Inflammatory macrophage treated with lipopolysaccharide for 1 hour (primary cell): ENCODE data around the gene ROM1.
A peak's percentile ranks its signal among the peaks of the same experiment; 100 is the strongest.

ENCODE experiments used
- DNase-seq, 2 donors: peaks; one replicate each; pipeline ENCODE4 v3.0.0-alpha.2; 2020 to 2022

The ROM1 gene

DNA sequence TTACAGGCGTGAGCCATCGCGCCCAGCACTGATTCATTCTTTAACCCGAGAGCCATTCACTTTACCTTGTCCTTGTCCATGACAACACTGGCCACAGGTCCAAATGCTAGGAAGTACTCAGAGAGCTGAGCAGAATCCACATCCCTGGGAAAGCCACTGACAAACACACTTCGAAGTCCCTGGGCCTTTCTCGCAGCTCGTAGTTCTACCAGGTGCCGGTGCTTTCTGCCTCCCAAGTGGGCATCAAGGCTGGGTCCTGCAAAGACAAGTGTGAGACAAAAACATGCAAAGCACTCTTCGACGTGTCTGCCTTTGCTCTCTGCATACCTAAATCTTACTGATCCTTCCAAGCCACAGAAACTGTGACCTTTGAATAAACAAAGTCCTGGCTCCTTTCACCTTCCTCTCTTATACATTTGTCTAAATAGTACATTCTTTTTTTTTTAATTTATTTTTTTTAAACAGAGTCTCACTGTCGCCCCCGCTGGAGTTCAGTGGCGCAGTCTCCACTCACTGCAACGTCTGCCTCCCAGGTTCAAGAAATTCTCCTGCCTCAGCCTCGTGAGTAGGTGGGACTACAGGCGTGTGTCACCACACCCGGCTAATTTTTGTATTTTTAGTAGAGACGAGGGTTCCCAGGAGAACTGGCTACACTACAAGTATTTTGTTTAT, 24.0 kb upstream of the ROM1 start:
- no peak for DNase-seq

- peak; percentile 99 for DNase-seq
Observed at GRCh38 chr11:62591448-62592145, 21.5 kb upstream of the ROM1 start, which contains the start of gene TUT1. TSS of gene TUT1 (minus strand) at chr11:62591523. CDS start at chr11:62591485, 38 bp downstream.

DNA sequence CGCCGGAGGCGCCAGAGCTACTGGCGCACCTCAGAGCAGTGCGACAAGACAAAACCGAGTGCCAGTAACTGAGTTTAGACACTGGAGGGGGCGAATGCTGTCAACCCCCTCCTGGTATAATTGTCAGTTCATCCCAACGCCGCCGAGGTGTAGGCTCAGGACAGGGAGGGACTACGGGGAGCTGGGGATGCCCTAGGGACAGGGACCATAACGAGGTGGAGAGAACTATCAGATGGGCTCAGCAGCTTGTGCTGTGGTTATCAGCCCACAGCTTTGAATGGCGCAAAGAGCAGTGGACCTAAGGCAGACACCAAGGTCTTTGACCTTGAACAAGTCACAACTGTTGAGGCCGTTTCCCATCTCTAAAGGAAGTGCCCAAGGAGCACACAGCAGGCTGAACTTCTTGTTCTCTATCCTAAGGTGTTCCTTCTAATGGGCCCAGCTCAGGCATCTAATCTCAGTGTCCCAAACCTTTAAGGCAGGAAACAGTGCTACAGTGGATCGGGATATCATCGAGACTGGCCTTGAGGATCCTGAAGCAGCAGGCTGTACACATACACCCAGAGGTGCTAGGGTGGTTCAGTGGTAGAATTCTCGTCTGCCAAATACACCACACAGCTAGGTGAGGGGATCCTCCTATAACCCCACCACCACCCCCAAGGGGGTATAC, 20.8 kb upstream of the ROM1 start:
- DNase-seq = no peak

- no peak for DNase-seq
Observed at GRCh38 chr11:62592989-62593421, 20.1 kb upstream of the ROM1 start.

GRCh38 chr11:62593434-62594044, 19.5 kb upstream of the ROM1 start:
- DNase-seq = peak; percentile 75 to 92

- no peak for DNase-seq
Observed at GRCh38 chr11:62595124-62595523, 17.9 kb upstream of the ROM1 start.

DNA sequence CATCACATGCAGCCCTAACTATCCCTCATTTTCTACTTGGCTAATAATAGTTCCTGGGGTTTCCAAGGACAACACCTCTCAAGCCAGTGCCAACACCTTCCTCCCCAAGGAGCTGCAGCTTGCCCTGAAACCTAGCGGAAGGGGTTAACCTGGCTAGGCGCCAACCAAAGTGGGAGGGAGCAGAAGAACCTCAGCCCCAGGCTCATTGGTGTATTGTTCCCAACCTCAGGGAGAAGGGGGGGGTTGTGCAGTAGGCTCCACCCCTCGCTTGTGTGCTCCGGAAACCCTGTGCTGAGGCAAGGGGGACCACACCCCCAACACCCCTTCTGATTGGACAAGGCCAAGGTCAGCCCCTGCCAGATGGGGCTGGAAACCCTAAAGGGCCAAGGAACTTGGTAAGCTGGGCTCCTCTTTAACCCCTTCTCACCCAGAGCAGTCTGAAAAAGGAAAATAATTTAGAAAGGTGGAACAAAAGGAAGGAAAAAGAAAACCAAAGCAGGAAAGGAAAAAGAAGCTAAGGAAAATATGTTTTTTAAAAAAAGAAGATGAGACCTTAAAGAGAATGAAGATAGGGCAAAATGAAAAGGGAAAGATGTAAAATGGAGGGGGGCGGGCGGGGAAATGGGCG, 13.9 kb upstream of the ROM1 start:
- DNase-seq = peak; percentile 95 to 96

DNA sequence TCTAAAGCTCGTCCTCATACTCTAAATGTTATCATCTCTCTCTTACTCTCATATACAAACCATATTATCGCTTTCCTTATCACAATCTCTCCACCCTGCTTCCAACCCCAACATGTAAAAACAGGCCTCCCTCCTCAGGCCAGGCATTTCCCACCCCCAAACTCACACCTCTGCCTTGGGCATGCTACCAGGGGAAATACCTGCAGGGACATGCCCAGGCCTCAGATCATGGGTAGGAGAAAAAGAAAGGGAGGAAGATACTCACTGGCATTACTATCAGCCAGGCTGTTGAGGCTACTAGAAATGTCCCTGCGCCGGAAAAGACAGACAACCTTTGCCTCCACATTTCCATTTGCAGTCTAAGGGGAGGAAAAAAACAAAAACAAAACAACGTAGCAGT, 13.2 kb upstream of the ROM1 start:
- DNase-seq = no peak

DNA sequence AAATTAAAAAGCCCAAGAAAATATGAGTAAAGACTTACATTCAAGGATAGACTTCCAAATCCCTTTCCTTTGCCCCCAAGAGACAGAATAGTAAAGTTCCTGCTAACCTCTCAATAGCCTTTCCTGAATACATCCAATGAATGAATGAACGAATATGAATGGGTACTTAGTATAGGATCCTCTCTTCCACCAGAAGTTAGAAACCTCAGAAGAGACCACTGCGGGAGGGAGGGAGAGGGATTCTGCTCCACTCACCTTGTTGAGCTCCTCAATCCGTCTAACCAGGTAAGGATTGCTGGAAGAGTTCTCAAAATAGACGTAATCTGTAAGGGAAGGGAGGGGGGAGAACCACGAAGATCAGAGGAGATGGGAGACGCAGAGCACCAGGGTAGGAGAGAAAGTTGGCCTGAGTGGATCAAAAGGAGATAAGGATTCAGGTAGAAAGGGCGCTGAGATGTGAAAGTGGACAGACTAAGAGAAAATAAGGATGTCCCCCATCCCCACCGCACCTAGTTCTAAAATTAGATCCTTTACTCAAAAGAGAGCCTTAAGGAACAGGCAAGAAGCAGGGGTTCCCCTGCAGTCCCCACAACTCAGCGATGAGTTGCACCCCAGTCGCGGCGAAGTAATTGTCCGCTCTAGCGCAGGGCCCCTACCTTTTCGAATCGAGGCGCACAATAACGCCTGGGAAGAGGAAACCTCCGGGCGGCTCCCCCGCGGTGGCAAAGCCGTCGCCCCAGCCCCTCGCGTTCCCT, 12.5 kb upstream of the ROM1 start:
- DNase-seq = no peak

GRCh38 chr11:62601122-62601371, 12.0 kb upstream of the ROM1 start:
- peak in 1 of 2 donors; percentile 26 for DNase-seq

DNA sequence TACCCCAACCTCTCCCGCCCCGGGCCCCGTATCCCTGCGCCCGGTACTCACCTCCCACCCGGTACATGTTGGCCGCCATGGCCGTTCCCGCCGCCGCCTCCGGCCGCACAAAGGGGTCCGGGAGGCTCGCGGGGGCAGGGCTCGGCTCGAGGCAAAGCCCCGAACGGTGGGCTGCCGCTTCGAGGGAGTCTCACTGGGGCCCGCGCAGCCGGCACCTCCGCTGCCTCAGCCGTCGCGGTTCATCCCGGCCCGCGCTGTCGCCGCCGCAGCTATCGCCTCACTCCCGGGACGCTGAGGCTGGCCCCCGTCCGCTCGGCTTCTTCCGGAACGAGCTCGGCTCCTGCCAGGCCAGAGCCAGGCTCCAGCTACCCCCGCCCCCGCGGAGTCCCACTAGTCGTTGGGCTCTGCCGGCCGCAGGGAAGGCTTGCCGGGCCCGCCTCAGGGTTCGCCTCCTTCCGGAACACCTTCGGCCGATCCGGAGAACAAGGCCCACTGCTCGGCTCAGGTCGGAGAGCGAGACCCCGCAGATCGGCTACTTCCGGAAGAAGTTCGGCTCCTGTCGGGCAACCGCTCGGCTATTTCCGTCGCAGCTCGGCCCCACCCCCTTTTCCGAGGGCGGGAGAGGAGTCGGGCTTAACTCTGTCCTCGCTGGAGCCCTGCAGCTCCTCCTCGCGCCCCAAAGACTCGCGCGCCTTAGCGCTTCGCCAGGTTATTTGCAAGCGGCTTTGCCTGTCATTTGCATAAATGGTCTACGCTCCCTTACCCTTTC, 11.5 kb upstream of the ROM1 start, which contains the start of gene MTA2:
TSS of gene MTA2 (minus strand) at position 494 of the 769 bp plus-strand sequence. CDS start at position 79, 415 bp downstream.
- peak; percentile 98 to 100 for DNase-seq

DNA sequence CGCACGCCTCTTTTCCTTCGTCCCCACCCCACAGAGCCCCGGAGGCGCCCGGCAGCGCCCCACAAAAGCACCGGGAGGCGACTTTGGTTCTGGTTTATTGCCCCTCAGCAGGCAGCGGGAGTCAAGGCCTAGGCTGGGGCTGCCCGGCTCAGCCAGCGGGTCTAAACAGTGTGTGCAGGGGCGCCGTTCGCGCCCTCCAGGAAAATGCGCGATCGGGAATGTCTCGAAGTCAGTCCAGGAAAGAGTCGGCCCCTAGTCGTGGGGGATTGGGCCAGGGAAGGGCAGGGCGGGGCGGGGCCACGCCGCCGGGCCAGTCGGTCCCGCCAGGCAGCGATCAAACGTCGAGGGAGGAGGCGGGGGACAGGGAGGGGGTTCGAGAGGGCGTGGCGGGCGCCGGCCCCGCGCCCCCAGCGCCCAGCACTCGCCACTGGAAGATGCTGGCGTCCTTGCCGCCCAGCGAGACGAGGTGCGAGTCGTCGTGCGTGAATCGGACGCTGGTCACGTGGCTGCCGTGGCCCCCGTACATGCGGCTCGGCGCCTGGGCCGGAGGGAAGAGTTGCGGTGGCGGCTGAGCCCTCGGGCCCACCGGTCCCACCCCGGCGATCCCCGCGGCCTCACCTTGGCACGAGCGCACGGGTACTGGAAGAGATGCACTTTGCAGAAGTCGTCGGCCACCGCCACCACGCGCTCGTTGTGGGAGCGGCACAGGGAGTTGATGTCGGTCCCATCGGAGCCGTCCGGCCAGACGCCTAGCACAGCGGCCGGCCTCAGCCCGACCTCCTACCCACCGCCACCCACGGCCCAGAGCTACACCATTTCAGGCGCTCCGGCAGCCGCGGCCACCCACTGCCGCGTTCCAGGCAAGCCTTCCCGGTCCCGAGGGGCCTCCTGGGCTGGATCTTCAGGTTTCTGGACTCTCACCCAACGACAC, 10.7 kb upstream of the ROM1 start:
- DNase-seq = no peak

DNA sequence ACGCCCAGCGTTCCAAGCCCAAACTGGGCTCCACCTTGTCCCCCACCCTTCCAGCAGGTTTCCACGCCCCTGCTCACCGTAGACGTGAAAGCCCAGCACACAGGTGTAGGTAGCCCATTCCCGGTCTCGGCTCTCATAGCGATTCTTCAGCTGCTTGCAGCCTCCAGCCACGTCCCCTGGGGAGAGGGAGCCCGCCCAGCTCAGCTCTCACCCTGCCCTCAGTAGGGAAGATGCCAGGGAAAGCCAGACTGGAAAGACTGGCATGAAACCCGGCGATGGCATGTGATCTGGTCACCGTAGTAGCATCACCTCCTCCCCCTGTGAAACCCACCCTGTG, 10.0 kb upstream of the ROM1 start:
- DNase-seq = no peak

GRCh38 chr11:62603776-62604299, 9.2 kb upstream of the ROM1 start:
- no peak for DNase-seq

GRCh38 chr11:62604460-62605120, 8.5 kb upstream of the ROM1 start:
- DNase-seq = no peak

DNA sequence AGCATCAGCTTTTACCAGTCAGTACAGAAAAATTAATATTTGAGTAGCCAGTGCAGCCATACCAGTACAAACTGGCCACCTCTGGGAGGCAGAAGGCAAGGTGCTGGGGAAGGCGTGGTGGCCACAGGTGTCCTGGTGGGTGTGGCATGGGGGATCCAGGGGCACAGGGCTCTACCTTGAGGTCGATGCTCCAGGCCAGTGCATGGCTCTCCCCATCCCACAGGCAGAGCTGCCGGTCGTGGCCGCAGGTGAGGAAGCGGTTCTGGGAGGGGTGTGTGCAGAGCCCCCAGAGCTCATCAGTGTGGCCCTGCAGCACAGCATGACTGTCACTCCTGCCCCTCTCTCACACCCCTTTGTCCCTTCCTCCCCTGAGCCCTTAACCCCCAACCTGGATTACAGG, 7.6 kb upstream of the ROM1 start:
- DNase-seq = no peak

GRCh38 chr11:62605902-62606301, 7.2 kb upstream of the ROM1 start:
- no peak for DNase-seq

DNA sequence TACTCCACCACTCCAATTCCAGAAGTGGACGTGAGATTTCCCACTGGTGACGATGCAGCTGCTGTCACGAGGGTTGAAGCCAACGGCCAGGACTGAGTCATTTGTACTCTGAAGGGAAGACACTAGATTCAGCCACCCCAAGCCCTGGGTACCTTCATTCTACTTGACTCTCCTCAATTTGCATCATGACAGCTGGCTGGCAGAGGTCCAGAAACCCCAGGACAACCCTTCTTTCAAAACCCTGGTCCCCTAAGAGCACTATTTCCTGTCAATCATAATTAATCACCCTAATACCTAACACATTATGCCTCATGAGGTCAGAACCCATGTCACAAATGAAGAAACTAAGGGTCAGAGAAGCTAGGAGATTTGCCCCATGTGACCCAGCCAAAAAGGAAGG, 5.3 kb upstream of the ROM1 start:
- peak; percentile 59 to 64 for DNase-seq

- DNase-seq = no peak
Observed at GRCh38 chr11:62608776-62609175, 4.3 kb upstream of the ROM1 start.

GRCh38 chr11:62610403-62610802, 2.7 kb upstream of the ROM1 start:
- no peak for DNase-seq
